A549 (cell line): ENCODE results near the gene WASF2. TPM values are rescaled to one million over a fixed set of nuclear protein-coding genes. Genes with fewer than 3 reads are reported as not detected.
"Not testable (repeated sequence)": the region's sequence is repeated elsewhere in the genome, so short reads cannot be mapped to it uniquely, and the experiment has no call there.

Source experiments
- ATAC-seq, 2 experiments: fragments of 200-7000 bp in 1 of 2; fragments of >200 bp in 1 of 2; cut with Nextera tagmentation in 1 of 2; cut with Tn5 transposase in 1 of 2; 3 replicates each; pipeline versions ENCODE4 v1.8.0 to v1.9.1; 2018 to 2020; ENCODE audit warnings: mild to moderate bottlenecking in 1 of 2, moderate library complexity in 1 of 2
- CTCF ChIA-PET: fragments of 300-600 bp; sonication (Branson Sonifier 250); formaldehyde crosslinking; extraction: SDS; loops from one replicate; lab custom pipeline; 2021; ENCODE audit warnings: antibody characterized with exemption, inconsistent platforms; lab: Yijun Ruan, JAX
- POLR2A ChIA-PET: fragments of 350-600 bp; formaldehyde crosslinking; extraction: SDS; loops from one replicate; lab custom pipeline; 2021; ENCODE audit warnings: antibody characterized with exemption, inconsistent platforms; lab: Yijun Ruan, JAX
- DNase-seq, 2 experiments: peaks; one replicate each; pipeline versions ENCODE4 v3.0.0 to v3.0.0-alpha.2; 2011 to 2016; ENCODE audit warnings: low read depth in 1 of 2, low spot score in 1 of 2
- FAIRE-seq: peaks from 2 replicates; lab custom pipeline; 2011; peaks lifted over from hg19 to GRCh38; lab: Jason Lieb, UNC
- H3K27ac ChIP-seq, 2 experiments: fragments of >200 bp; sonication (Bioruptor Twin); formaldehyde crosslinking; 3 replicates each; pipeline ENCODE4 v1.5.1; 2016 to 2017
- H3K4me1 ChIP-seq: fragments of >200 bp; sonication (Bioruptor Twin); formaldehyde crosslinking; 3 replicates; pipeline ENCODE4 v1.6.1; 2016
- H3K4me2 ChIP-seq: fragments of >200 bp; sonication (Bioruptor Twin); formaldehyde crosslinking; 3 replicates; pipeline ENCODE4 v1.6.1; 2016
- H3K4me3 ChIP-seq: fragments of >200 bp; sonication (Bioruptor Twin); formaldehyde crosslinking; 3 replicates; pipeline ENCODE4 v1.5.1; 2016
- H3K9me3 ChIP-seq: fragments of >200 bp; sonication (Bioruptor Twin); formaldehyde crosslinking; 3 replicates; pipeline ENCODE4 v1.6.1; 2016
- ATOH8 ChIP-seq: fragments of 250-450 bp; sonication (Bioruptor Pico); IDR thresholded peaks from 2 replicates; pipeline ENCODE4 v1.5.0; 2020; ENCODE audit warnings: low read depth, mild to moderate bottlenecking, moderate library complexity
- BHLHE40 ChIP-seq: IDR thresholded peaks from 2 replicates; pipeline ENCODE4 v1.6.1; 2012; ENCODE audit warnings: low read depth, low read length, inconsistent platforms
- CBX2 ChIP-seq: fragments of 200-600 bp; sonication (generic); IDR thresholded peaks from 2 replicates; pipeline ENCODE4 v1.6.1; 2016; ENCODE audit warnings: low read depth, mild to moderate bottlenecking, borderline replicate concordance
- CEBPB ChIP-seq, 2 experiments: fragments of >200 bp in 1 of 2; sonication (Bioruptor Twin) in 1 of 2; formaldehyde crosslinking in 1 of 2; IDR thresholded peaks; 2 replicates each; pipeline ENCODE4 v1.6.1; 2012 to 2016
- CTCF ChIP-seq: fragments of >200 bp; sonication (Bioruptor Twin); formaldehyde crosslinking; IDR thresholded peaks from 3 replicates; pipeline ENCODE4 v1.5.1; 2016
- EHF ChIP-seq: fragments of 250-450 bp; sonication (Bioruptor Pico); IDR thresholded peaks from 2 replicates; pipeline ENCODE4 v1.5.0; 2020; ENCODE audit warnings: mild to moderate bottlenecking
- EHMT2 ChIP-seq: fragments of 200-600 bp; sonication (generic); IDR thresholded peaks from 2 replicates; pipeline ENCODE4 v1.6.1; 2016; ENCODE audit warnings: antibody characterized with exemption, low read depth, mild to moderate bottlenecking, moderate library complexity
- ELK1 ChIP-seq: fragments of 150-350 bp; IDR thresholded peaks from 2 replicates; pipeline ENCODE4 v1.6.1; 2014; ENCODE audit warnings: low read depth, mild to moderate bottlenecking, low read length
- HEYL ChIP-seq: fragments of 250-450 bp; sonication (Bioruptor Pico); IDR thresholded peaks from 2 replicates; pipeline ENCODE4 v1.8.0; 2021; ENCODE audit warnings: mild to moderate bottlenecking, moderate library complexity
- HOXB13 ChIP-seq: fragments of 250-450 bp; sonication (Bioruptor Pico); IDR thresholded peaks from 2 replicates; pipeline ENCODE4 v1.5.0; 2020; ENCODE audit warnings: low read depth, mild to moderate bottlenecking, moderate library complexity
- HOXB5 ChIP-seq: fragments of 250-450 bp; sonication (Bioruptor Pico); IDR thresholded peaks from 2 replicates; pipeline ENCODE4 v1.5.0; 2020; ENCODE audit warnings: mild to moderate bottlenecking, moderate library complexity
- JUN ChIP-seq, 2 experiments: fragments of >200 bp; sonication (Bioruptor Twin); formaldehyde crosslinking; IDR thresholded peaks; 2 replicates in 1 of 2; 3 replicates in 1 of 2; pipeline ENCODE4 v1.6.1; 2016 to 2017
- MAFK ChIP-seq: fragments of 450-650 bp; IDR thresholded peaks from 2 replicates; pipeline ENCODE4 v1.6.1; 2014; ENCODE audit not compliant: partially characterized antibody
- MAX ChIP-seq: IDR thresholded peaks from 2 replicates; pipeline ENCODE4 v1.6.1; 2012
- MAZ ChIP-seq: fragments of 150-350 bp; IDR thresholded peaks from 2 replicates; pipeline ENCODE4 v1.6.1; 2014; ENCODE audit warnings: antibody characterized with exemption, low read depth, low read length, borderline replicate concordance
- NFE2L2 ChIP-seq: fragments of 150-350 bp; conservative IDR thresholded peaks from 2 replicates; pipeline ENCODE4 v1.6.1; 2014; ENCODE audit warnings: low read length
- NPAS2 ChIP-seq: fragments of 250-450 bp; sonication (Bioruptor Pico); IDR thresholded peaks from 2 replicates; pipeline ENCODE4 v1.8.0; 2022; ENCODE audit warnings: mild to moderate bottlenecking, moderate library complexity, borderline replicate concordance
- NR3C1 ChIP-seq: fragments of >200 bp; sonication (Bioruptor Twin); formaldehyde crosslinking; IDR thresholded peaks from 3 replicates; pipeline ENCODE4 v1.6.1; 2017
- PBX3 ChIP-seq: IDR thresholded peaks from 2 replicates; pipeline ENCODE4 v1.6.1; 2012
- RFX5 ChIP-seq: fragments of 450-650 bp; IDR thresholded peaks from 2 replicates; pipeline ENCODE4 v1.7.1; 2014; ENCODE audit warnings: antibody characterized with exemption, mild to moderate bottlenecking, moderate library complexity
- SREBF2 ChIP-seq: fragments of 450-650 bp; IDR thresholded peaks from 2 replicates; pipeline ENCODE4 v1.6.1; 2014; ENCODE audit warnings: mild to moderate bottlenecking, moderate library complexity
- TFCP2L1 ChIP-seq: fragments of 250-450 bp; sonication (Bioruptor Pico); IDR thresholded peaks from 2 replicates; pipeline ENCODE4 v1.5.0; 2021; ENCODE audit warnings: mild to moderate bottlenecking
- TP53 ChIP-seq: fragments of 250-450 bp; sonication (Bioruptor Pico); IDR thresholded peaks from 2 replicates; pipeline ENCODE4 v1.5.0; 2021; ENCODE audit warnings: mild to moderate bottlenecking, moderate library complexity
- WGBS: methylation state at CpG from one replicate; pipeline ENCODE4 v1.1.6; 2017; ENCODE audit errors: missing lambda C conversion rate; 5-methylcytosine and 5-hydroxymethylcytosine counted together
- polyA plus RNA-seq, 4 experiments: library from polyadenylated mRNA; depleted of rRNA in 3 of 4; stranded (reverse); fragments of >200 nt; fragmentation: RNase III in 1 of 4; extraction: RNeasy Plus Mini Kit Qiagen cat#74134 plus additional on column Dnase treatment in 1 of 4; gene quantifications; 2 replicates in 3 of 4; 3 replicates in 1 of 4; pipeline ENCODE4 v1.2.3, GENCODE V29; 2011 to 2017

WASF2 gene
- polyA plus RNA-seq, 2 of the 4 experiments (the other 2 are of a cell fraction): 22.7 to 44.9 TPM

GRCh38 chr1:27503844-27504587, 14.0 kb upstream of the WASF2 start:
- Histone ChIP-seq H3K9me3 (no peaks in the 10 kb centered on the region), H3K4me3 (no peak overlapping the region), H3K4me1 (peaks cover 12% of the 10 kb centered on the region)
- FAIRE-seq: no peak
- WGBS: 67% methylated on average over 10 of the region's 12 CpGs
- CTCF ChIA-PET: interaction anchor here (0.6 to 2.2 kb wide), 3 partner anchors 52 to 219 kb away, joined by 3 to 8 read pairs (median 5); no protein-coding TSS in a partner anchor
- POLR2A ChIA-PET: no interaction called here
- TF ChIP-seq NPAS2 (CRISPR knock-in tag) (no peak), ATOH8 (CRISPR knock-in tag) (no peak), ELK1 (no peak), CEBPB (IDR thresholded peaks at IDR 0.05) (no peak), MAX (no peak), RFX5 (no peak), JUN (IDR thresholded peaks at IDR 0.05) (no peak), CBX2 (no peak), HOXB5 (no peak), NR3C1 (no peak), NFE2L2 (no peak), CTCF (no peak)
- TF ChIP-seq, all 56 proteins: peak for 0
- peak overlapping the region; percentile 19; the same call in 1 of the 3 replicates for H3K4me2 ChIP-seq
- no peak for DNase-seq
- H3K27ac ChIP-seq: peak overlapping the region; percentile 38 to 77; a peak in 4 of 6 replicates
- ATAC-seq: peak in 1 of 2 experiments; percentile 45; a peak in 3 of 6 replicates

- 90% methylated on average over 2 of the region's 2 CpGs for WGBS
- H3K4me3 ChIP-seq: no peak overlapping the region
- POLR2A ChIA-PET: no interaction called here
- DNase-seq: no peak
- H3K4me1 ChIP-seq: peaks cover 12% of the 10 kb centered on the region
- CTCF ChIA-PET: no interaction called here
- H3K27ac ChIP-seq: no peak overlapping the region
- H3K9me3 ChIP-seq: no peaks in the 10 kb centered on the region
- TF ChIP-seq TP53: no peak
- TF ChIP-seq HOXB5: no peak
- no peak for TF ChIP-seq BHLHE40
- TF ChIP-seq CTCF: no peak
- no peak for TF ChIP-seq EHMT2
- no peak for TF ChIP-seq MAFK
- no peak for TF ChIP-seq PBX3
- TF ChIP-seq HEYL (CRISPR knock-in tag): no peak
- no peak for TF ChIP-seq TFCP2L1
- no peak for TF ChIP-seq SREBF2
- no peak for TF ChIP-seq HOXB13 (CRISPR knock-in tag)
- no peak for TF ChIP-seq MAZ
- no peak for TF ChIP-seq EHF
- TF ChIP-seq, all 56 proteins: peak for 0
- FAIRE-seq (no peak), ATAC-seq (no peak)
- H3K4me2 ChIP-seq: no peak overlapping the region
Measured at GRCh38 chr1:27503033-27503432, 13.1 kb upstream of the WASF2 start.

GRCh38 chr1:27501159-27501558, 11.2 kb upstream of the WASF2 start:
- H3K9me3 ChIP-seq, H3K27ac ChIP-seq, DNase-seq, POLR2A ChIA-PET, FAIRE-seq, H3K4me2 ChIP-seq, ATAC-seq, H3K4me3 ChIP-seq, CTCF ChIA-PET: not testable (repeated sequence)
- 94% methylated on average over 2 of the region's 2 CpGs for WGBS
- H3K4me1 ChIP-seq: peaks cover 12% of the 10 kb centered on the region
